IMR-90 (cell line): Measurements from ENCODE around the gene CDK6.

Source experiments
- CHD1 ChIP-seq: IDR thresholded peaks from 2 replicates; pipeline ENCODE4 v1.6.1; 2012; ENCODE audit warnings: low read depth, low read length, improper control_type of control experiment
- FOS ChIP-seq: fragments of 150-350 bp; IDR thresholded peaks from 2 replicates; pipeline ENCODE4 v1.6.1; 2016; ENCODE audit warnings: low read depth, low read length
- MXI1 ChIP-seq: IDR thresholded peaks from 2 replicates; pipeline ENCODE4 v1.6.1; 2012; ENCODE audit warnings: low read depth, mild to moderate bottlenecking, low read length, moderate library complexity, borderline replicate concordance
- POLR2A ChIP-seq: IDR thresholded peaks from 2 replicates; pipeline ENCODE4 v1.6.1; 2012; ENCODE audit warnings: mild to moderate bottlenecking, low read depth, low read length
- RAD21 ChIP-seq: IDR thresholded peaks from 2 replicates; pipeline ENCODE4 v1.6.1; 2012; ENCODE audit warnings: low read length, improper control_type of control experiment
- RFX5 ChIP-seq: IDR thresholded peaks from 2 replicates; pipeline ENCODE4 v1.8.0; 2012; ENCODE audit warnings: low read depth, mild to moderate bottlenecking, low read length, moderate library complexity
- TF ChIP-seq, protein P1 (sequence below): conservative IDR thresholded peaks from 2 replicates; pipeline ENCODE4 v1.5.1; 2012; ENCODE audit warnings: mild to moderate bottlenecking, low read depth, low read length, improper control_type of control experiment

DNA sequence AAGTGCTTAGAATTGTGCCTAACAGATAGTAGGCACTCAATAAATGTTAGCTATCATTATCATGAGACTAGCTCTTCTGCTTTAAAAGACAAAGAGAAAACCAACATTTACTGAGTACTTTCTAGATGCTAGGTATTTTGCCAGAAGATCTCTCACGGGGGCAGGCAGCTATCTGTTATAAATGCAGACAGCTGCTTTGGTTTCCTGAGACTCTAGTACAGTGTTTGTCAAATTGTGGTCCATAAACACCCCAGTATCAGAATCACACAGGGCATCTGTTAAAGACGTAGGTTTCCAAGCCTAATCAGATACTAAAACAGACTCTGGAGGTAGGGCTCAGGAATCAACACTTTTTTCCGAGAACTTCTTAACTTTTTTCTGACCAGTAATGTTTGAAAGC lies 260.1 kb downstream of the CDK6 start:
- TF ChIP-seq MXI1 (no peak), CHD1 (no peak), POLR2A (no peak), RFX5 (no peak), FOS (no peak), RAD21 (no peak)
- TF ChIP-seq, protein P1, sequence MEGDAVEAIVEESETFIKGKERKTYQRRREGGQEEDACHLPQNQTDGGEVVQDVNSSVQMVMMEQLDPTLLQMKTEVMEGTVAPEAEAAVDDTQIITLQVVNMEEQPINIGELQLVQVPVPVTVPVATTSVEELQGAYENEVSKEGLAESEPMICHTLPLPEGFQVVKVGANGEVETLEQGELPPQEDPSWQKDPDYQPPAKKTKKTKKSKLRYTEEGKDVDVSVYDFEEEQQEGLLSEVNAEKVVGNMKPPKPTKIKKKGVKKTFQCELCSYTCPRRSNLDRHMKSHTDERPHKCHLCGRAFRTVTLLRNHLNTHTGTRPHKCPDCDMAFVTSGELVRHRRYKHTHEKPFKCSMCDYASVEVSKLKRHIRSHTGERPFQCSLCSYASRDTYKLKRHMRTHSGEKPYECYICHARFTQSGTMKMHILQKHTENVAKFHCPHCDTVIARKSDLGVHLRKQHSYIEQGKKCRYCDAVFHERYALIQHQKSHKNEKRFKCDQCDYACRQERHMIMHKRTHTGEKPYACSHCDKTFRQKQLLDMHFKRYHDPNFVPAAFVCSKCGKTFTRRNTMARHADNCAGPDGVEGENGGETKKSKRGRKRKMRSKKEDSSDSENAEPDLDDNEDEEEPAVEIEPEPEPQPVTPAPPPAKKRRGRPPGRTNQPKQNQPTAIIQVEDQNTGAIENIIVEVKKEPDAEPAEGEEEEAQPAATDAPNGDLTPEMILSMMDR: no peak
